RWPE2 (cell line): ENCODE results near the gene PAPOLB.

Experiments
- ATAC-seq: fragments of 200-7000 bp; cut with Tn5 transposase; 3 replicates; pipeline ENCODE4 v1.9.1; 2021; ENCODE audit warnings: low read depth
- DNase-seq: peaks from one replicate; pipeline ENCODE4 v3.0.0-alpha.2; 2020; ENCODE audit warnings: low spot score
- H3K27ac ChIP-seq: fragments of 450-650 bp; 2 replicates; pipeline ENCODE4 v1.5.1; 2017; ENCODE audit warnings: mild to moderate bottlenecking; ENCODE audit not compliant: poor library complexity, severe bottlenecking
- H3K27me3 ChIP-seq: fragments of 250-450 bp; sonication (Bioruptor Pico); 2 replicates; pipeline ENCODE4 v1.5.1; 2021; ENCODE audit warnings: mild to moderate bottlenecking, moderate library complexity; ENCODE audit not compliant: insufficient read depth, poor library complexity, severe bottlenecking
- H3K36me3 ChIP-seq: fragments of 250-450 bp; sonication (Bioruptor Pico); 2 replicates; pipeline ENCODE4 v1.5.1; 2020; ENCODE audit warnings: low read depth, mild to moderate bottlenecking, moderate library complexity
- H3K4me1 ChIP-seq: fragments of 250-450 bp; sonication (Bioruptor Pico); 2 replicates; pipeline ENCODE4 v1.5.1; 2021; ENCODE audit warnings: mild to moderate bottlenecking, moderate library complexity; ENCODE audit not compliant: insufficient read depth, poor library complexity, severe bottlenecking
- H3K4me3 ChIP-seq: fragments of 250-450 bp; sonication (Bioruptor Pico); 2 replicates; pipeline ENCODE4 v1.5.1; 2021; ENCODE audit warnings: mild to moderate bottlenecking, moderate library complexity; ENCODE audit not compliant: severe bottlenecking
- H3K9me3 ChIP-seq: fragments of 250-450 bp; sonication (Bioruptor Pico); 2 replicates; pipeline ENCODE4 v1.5.1; 2021; ENCODE audit warnings: mild to moderate bottlenecking, moderate library complexity; ENCODE audit not compliant: severe bottlenecking
- CTCF ChIP-seq: fragments of 450-650 bp; IDR thresholded peaks from one replicate; pipeline ENCODE4 v1.5.1; 2017; ENCODE audit warnings: mild to moderate bottlenecking, moderate library complexity; ENCODE audit not compliant: poor library complexity, severe bottlenecking

PAPOLB gene

DNA sequence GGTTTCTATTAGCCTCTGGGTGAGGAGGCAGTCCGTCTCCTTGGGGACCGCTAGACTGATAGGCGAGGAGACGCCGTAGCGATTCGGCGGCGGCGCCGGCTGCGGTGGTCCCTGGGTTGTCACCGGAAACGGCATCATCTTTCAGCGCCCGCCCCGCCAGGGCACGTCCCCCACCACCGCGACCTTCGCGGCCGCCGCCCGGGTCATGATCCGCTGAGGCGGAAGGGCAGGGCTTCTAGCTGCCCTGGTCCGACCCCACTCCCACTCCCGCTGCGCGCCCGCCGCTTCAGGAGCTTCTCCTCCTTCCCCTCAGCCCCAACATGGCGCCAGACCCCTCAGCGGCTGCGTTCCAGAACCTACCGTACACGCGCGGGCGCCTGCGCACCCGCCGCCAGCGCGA is at the start of gene PAPOLB:
TSS of gene PAPOLB (minus strand) at position 358 of the 400 bp plus-strand sequence. CDS start at position 138, 220 bp downstream.
- Histone ChIP-seq H3K9me3 (no peaks in the 10 kb centered on the region), H3K4me3 (no peak within 1 kb of the TSS), H3K27me3 (peaks cover 39% of the 10 kb centered on the region), H3K4me1 (no peaks in the 10 kb centered on the region), H3K36me3 (no peaks in the 10 kb centered on the region), H3K27ac (no peak within 1 kb of the TSS)
- DNase-seq (no peak), ATAC-seq (no peak)
- TF ChIP-seq CTCF, result no peak

DNA sequence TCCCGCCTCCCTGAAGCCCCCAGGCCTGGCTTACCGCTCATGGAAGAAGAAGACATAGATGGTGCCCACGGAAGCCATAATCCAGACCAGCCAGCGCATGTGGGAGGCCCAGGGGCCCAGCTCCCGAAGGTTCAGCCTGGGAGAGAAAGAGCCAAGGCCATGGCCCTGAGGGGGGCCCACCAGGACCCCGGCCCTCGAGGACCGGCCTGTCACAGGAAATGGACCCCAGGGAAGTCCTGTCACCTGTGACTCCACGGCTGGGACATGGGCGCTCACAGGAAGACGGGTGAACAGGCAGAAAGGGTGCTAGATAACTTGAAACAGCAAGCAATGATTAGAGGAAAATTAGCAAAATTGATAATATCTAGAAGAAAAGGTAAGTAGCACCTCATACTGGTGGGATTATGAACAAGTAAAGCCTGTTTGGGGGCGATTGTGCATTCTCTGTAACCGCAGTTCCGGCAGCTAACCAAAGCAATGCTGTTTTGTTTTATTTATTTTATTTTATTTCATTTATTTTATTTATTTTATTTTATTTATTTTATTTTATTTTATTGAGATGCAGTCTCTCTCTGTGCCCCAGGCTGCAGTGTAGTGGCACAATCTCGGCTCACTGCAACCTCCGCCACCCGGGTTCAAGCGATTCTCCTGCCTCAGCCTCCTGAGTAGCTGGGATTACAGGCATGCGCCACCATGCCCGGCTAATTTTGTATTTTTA is 49.4 kb upstream of the PAPOLB start:
- DNase-seq, result no peak
- Histone ChIP-seq H3K36me3 (no peaks in the 10 kb centered on the region), H3K9me3 (peaks cover 4% of the 10 kb centered on the region), H3K4me1 (no peaks in the 10 kb centered on the region), H3K4me3 (no peak overlapping the region), H3K27ac (no peak overlapping the region), H3K27me3 (no peaks in the 10 kb centered on the region)
- no peak for ATAC-seq
- no peak for TF ChIP-seq CTCF

GRCh38 chr7:4906682-4907081 is 44.9 kb upstream of the PAPOLB start:
- Histone ChIP-seq H3K36me3 (no peaks in the 10 kb centered on the region), H3K9me3 (peaks cover 4% of the 10 kb centered on the region), H3K4me3 (no peak overlapping the region), H3K27ac (no peak overlapping the region), H3K4me1 (no peaks in the 10 kb centered on the region), H3K27me3 (no peaks in the 10 kb centered on the region)
- DNase-seq (no peak), ATAC-seq (no peak)
- TF ChIP-seq CTCF, result no peak

DNA sequence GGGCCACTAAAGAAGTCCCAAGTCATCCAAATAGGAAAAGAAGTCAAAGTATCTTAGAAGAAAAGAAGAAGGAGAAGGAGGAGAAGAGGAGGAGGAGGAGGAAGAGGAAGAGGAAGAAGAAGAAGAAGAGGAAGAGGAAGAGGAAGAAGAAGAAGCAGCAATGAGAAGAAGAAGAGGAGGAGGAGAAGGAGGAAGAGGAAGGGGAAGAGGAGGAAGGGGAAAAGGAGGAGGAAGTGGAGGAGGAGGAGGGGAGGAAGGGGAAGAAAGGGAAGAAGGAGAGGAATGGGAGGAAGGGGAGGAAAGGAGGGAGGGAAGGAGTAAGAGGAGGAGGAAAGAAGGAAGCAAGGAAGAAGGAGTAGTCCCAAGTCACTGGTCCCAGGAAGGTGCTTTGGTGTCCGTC is 43.3 kb upstream of the PAPOLB start:
- Histone ChIP-seq H3K27me3 (no peaks in the 10 kb centered on the region), H3K4me3 (no peak overlapping the region), H3K36me3 (no peaks in the 10 kb centered on the region), H3K27ac (no peak overlapping the region), H3K9me3 (peaks cover 4% of the 10 kb centered on the region), H3K4me1 (no peaks in the 10 kb centered on the region)
- DNase-seq, result no peak
- no peak for ATAC-seq
- TF ChIP-seq CTCF, result no peak

DNA sequence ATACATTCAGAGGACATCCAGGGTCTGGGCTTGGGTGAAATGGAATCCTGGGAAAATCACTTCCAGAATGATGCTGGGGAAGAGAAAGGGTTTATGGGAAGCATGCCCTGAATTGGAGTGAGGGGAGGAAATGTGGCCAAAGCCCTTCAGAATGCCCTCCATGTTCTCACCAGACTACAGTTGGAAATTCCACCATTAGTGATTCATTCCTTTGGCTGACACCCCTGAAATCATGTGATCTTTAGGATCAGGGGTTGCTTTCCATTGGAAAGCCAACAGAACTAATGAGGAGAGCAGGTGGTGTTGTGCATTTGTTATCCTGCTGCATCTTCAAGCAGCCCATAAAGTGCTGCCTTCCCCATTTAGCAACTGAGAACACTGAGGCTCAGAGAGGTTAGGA is 42.5 kb upstream of the PAPOLB start:
- Histone ChIP-seq H3K27me3 (no peaks in the 10 kb centered on the region), H3K4me3 (no peak overlapping the region), H3K27ac (no peak overlapping the region), H3K9me3 (peaks cover 4% of the 10 kb centered on the region), H3K4me1 (no peaks in the 10 kb centered on the region), H3K36me3 (no peaks in the 10 kb centered on the region)
- no peak for TF ChIP-seq CTCF
- ATAC-seq (no peak), DNase-seq (no peak)
